ENCODE data around the gene MR1. TPM values are rescaled to one million over a fixed set of nuclear protein-coding genes. Genes with fewer than 3 reads are reported as not detected.

The MR1 gene
- polyA plus RNA-seq, 1 of the 3 experiments (the other 2 are of a cell fraction) = 7.0 TPM

- TF ChIP-seq ZBTB33 (IDR thresholded peaks at IDR 0.05; ENCODE audit: borderline replicate concordance, low read depth) = no peak
- 0 out of 2 replicates have a peak, but pooled peaks have one; percentile 34 for TF ChIP-seq ELF1 (IDR thresholded peaks at IDR 0.05)
- H3K4me2 ChIP-seq = peak overlapping the region; percentile 64
- ChIA-PET POLR2A (interaction anchor here (2.8 to 2.9 kb wide), 2 partner anchors 10 to 47 kb away, joined by 8 to 18 read pairs; no protein-coding TSS in a partner anchor), CTCF (interaction anchor here (1.3 to 13.3 kb wide), 3 partner anchors 9 to 46 kb away, joined by 3 to 145 read pairs (median 8); no protein-coding TSS in a partner anchor)
- H2AFZ ChIP-seq (ENCODE audit: low read depth) = no peak overlapping the region
- WGBS (ENCODE audit: low lambda C conversion rate) = 94% methylated on average over 8 of the region's 8 CpGs
- H3K9me3 ChIP-seq = no peaks in the 10 kb centered on the region
- H3K4me3 ChIP-seq (ENCODE audit: low read depth in 2 of 2, low read length in 1 of 2) = no peak overlapping the region
- H3F3A ChIP-seq (replicated peaks; ENCODE audit: insufficient read depth) = peaks cover 79% of the 10 kb centered on the region
- peaks cover 50% of the 10 kb centered on the region for H4K20me1 ChIP-seq (ENCODE audit: insufficient read depth)
- H3K79me2 ChIP-seq (ENCODE audit: insufficient read depth) = peaks cover 52% of the 10 kb centered on the region
- no peaks in the 10 kb centered on the region for H3K27me3 ChIP-seq (ENCODE audit: insufficient read depth)
- no peak for DNase-seq
- H3K9me2 ChIP-seq = no peaks in the 10 kb centered on the region
- H3K27ac ChIP-seq (ENCODE audit: low read depth in 2 of 2, low read length in 1 of 2) = peak overlapping the region; percentile 98 to 99
- H3K9ac ChIP-seq = no peak overlapping the region; the same call in 1 of the 2 replicates
- peaks cover 23 to 31% of the 10 kb centered on the region in 2 experiments for H3K36me3 ChIP-seq (replicated peaks in 1 of 2; ENCODE audit: control insufficient read depth in 1 of 2, insufficient read depth in 2 of 2, low read length in 1 of 2)
- H3K4me1 ChIP-seq (ENCODE audit: control insufficient read depth in 1 of 2, insufficient read depth in 2 of 2, low read depth in 1 of 2, low read length in 1 of 2) = peaks cover 65 to 68% of the 10 kb centered on the region in 2 experiments
These were observed 61.5 kb downstream of the MR1 start for GRCh38 chr1:181095260-181095659.

- Histone ChIP-seq H2AFZ (ENCODE audit: low read depth) (no peak overlapping the region), H3K27me3 (ENCODE audit: insufficient read depth) (no peaks in the 10 kb centered on the region), H3F3A (replicated peaks; ENCODE audit: insufficient read depth) (peaks cover 82% of the 10 kb centered on the region), H3K4me1 (ENCODE audit: control insufficient read depth in 1 of 2, insufficient read depth in 2 of 2, low read depth in 1 of 2, low read length in 1 of 2) (peaks cover 69 to 73% of the 10 kb centered on the region in 2 experiments), H3K79me2 (ENCODE audit: insufficient read depth) (peaks cover 46% of the 10 kb centered on the region), H3K9me2 (no peaks in the 10 kb centered on the region), H4K20me1 (ENCODE audit: insufficient read depth) (peaks cover 45% of the 10 kb centered on the region), H3K9me3 (no peaks in the 10 kb centered on the region), H3K9ac (peak overlapping the region; percentile 36; the same call in 1 of the 2 replicates), H3K4me3 (ENCODE audit: low read depth in 2 of 2, low read length in 1 of 2) (no peak overlapping the region), H3K4me2 (peak overlapping the region; percentile 64), H3K36me3 (replicated peaks in 1 of 2; ENCODE audit: control insufficient read depth in 1 of 2, insufficient read depth in 2 of 2, low read length in 1 of 2) (peaks cover 18 to 26% of the 10 kb centered on the region in 2 experiments), H3K27ac (ENCODE audit: low read depth in 2 of 2, low read length in 1 of 2) (peak overlapping the region; percentile 98 to 99)
- no peak for TF ChIP-seq SMC3 (IDR thresholded peaks at IDR 0.05; ENCODE audit: low read depth, low read length)
- TF ChIP-seq RAD21 (IDR thresholded peaks at IDR 0.05; ENCODE audit: low read length) = no peak
- no peak for TF ChIP-seq EP300 (IDR thresholded peaks at IDR 0.05; ENCODE audit: borderline replicate concordance in 1 of 2, low read depth in 1 of 2, low read length in 1 of 2)
- CTCF ChIA-PET = interaction anchor here (0.7 to 13.3 kb wide), 6 partner anchors 9 to 214 kb away, joined by 3 to 145 read pairs (median 8); no protein-coding TSS in a partner anchor
- DNase-seq = no peak
- 60% methylated on average over 5 of the region's 5 CpGs for WGBS (ENCODE audit: low lambda C conversion rate)
- POLR2A ChIA-PET = interaction anchor here (0.6 to 2.9 kb wide), 5 partner anchors 10 to 1276 kb away, joined by 3 to 18 read pairs (median 5); no protein-coding TSS in a partner anchor
These were observed 62.0 kb downstream of the MR1 start for GRCh38 chr1:181095763-181096184.

- WGBS (ENCODE audit: low lambda C conversion rate) = 58% methylated on average over 7 of the region's 7 CpGs
- Histone ChIP-seq H4K20me1 (ENCODE audit: insufficient read depth) (peaks cover 30% of the 10 kb centered on the region), H3K9me3 (no peaks in the 10 kb centered on the region), H3K9ac (no peak overlapping the region), H3K9me2 (no peaks in the 10 kb centered on the region), H3K79me2 (ENCODE audit: insufficient read depth) (peaks cover 35% of the 10 kb centered on the region), H3K4me1 (ENCODE audit: control insufficient read depth in 1 of 2, insufficient read depth in 2 of 2, low read depth in 1 of 2, low read length in 1 of 2) (peaks cover 80% of the 10 kb centered on the region in 2 experiments), H3F3A (replicated peaks; ENCODE audit: insufficient read depth) (peaks cover 91% of the 10 kb centered on the region), H2AFZ (ENCODE audit: low read depth) (no peak overlapping the region), H3K4me2 (peak overlapping the region; percentile 64), H3K27ac (ENCODE audit: low read depth in 2 of 2, low read length in 1 of 2) (peak overlapping the region; percentile 98 to 99), H3K4me3 (ENCODE audit: low read depth in 2 of 2, low read length in 1 of 2) (no peak overlapping the region), H3K36me3 (replicated peaks in 1 of 2; ENCODE audit: control insufficient read depth in 1 of 2, insufficient read depth in 2 of 2, low read length in 1 of 2) (peaks cover 6 to 13% of the 10 kb centered on the region in 2 experiments), H3K27me3 (ENCODE audit: insufficient read depth) (no peaks in the 10 kb centered on the region)
- CTCF ChIA-PET = interaction anchor here (0.8 to 13.3 kb wide), 8 partner anchors 10 to 216 kb away, joined by 3 to 145 read pairs (median 6); no protein-coding TSS in a partner anchor
- peak; percentile 52 for DNase-seq
- POLR2A ChIA-PET = interaction anchor here (0.8 to 2.9 kb wide), 5 partner anchors 8 to 45 kb away, joined by 3 to 18 read pairs (median 8); partner anchors contain the start of gene IER5
- TF ChIP-seq JUND (IDR thresholded peaks at IDR 0.05) (no peak), REST (IDR thresholded peaks at IDR 0.05; ENCODE audit: low read depth, low read length) (no peak), USF2 (IDR thresholded peaks at IDR 0.05; ENCODE audit: borderline replicate concordance, low read depth, low read length) (no peak), GABPA (IDR thresholded peaks at IDR 0.05; ENCODE audit: low read depth) (no peak), USF1 (IDR thresholded peaks at IDR 0.05; ENCODE audit: borderline replicate concordance, low read depth) (no peak), ELF1 (IDR thresholded peaks at IDR 0.05) (no peak), SIN3A (IDR thresholded peaks at IDR 0.05; ENCODE audit: borderline replicate concordance, low read depth, low read length) (no peak), NFIC (IDR thresholded peaks at IDR 0.05; ENCODE audit: borderline replicate concordance) (no peak), RFX5 (IDR thresholded peaks at IDR 0.05; ENCODE audit: low read length) (no peak)
These were observed 63.5 kb downstream of the MR1 start for GRCh38 chr1:181097242-181097641.

All from SK-N-SH (cell line).